Measurements from ENCODE around the gene STYXL2.

DNA sequence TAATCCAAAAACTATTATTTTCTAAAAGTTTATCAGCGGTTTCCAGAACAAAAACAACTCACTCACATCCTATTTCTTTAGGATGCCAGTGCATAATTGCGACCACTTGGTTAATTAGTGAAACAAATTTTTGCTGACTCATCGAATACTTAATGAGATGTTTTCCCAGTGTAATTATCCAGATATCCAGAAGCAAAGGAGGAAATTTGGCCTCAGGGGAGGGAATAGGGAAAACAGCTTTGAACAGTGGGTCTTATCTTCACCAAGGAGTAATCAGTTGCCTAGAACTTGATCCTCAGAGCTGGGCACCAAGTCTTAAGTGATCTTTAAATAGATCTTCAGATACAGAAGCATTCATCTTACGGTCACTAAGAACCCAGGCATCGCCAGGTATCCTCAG, 24.3 kb downstream of the STYXL2 start:
- TF ChIP-seq, protein P1, sequence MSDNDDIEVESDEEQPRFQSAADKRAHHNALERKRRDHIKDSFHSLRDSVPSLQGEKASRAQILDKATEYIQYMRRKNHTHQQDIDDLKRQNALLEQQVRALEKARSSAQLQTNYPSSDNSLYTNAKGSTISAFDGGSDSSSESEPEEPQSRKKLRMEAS (IDR thresholded peaks at IDR 0.05; ENCODE audit: low read depth, low read length): no peak
- TF ChIP-seq, protein P2, sequence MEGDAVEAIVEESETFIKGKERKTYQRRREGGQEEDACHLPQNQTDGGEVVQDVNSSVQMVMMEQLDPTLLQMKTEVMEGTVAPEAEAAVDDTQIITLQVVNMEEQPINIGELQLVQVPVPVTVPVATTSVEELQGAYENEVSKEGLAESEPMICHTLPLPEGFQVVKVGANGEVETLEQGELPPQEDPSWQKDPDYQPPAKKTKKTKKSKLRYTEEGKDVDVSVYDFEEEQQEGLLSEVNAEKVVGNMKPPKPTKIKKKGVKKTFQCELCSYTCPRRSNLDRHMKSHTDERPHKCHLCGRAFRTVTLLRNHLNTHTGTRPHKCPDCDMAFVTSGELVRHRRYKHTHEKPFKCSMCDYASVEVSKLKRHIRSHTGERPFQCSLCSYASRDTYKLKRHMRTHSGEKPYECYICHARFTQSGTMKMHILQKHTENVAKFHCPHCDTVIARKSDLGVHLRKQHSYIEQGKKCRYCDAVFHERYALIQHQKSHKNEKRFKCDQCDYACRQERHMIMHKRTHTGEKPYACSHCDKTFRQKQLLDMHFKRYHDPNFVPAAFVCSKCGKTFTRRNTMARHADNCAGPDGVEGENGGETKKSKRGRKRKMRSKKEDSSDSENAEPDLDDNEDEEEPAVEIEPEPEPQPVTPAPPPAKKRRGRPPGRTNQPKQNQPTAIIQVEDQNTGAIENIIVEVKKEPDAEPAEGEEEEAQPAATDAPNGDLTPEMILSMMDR (IDR thresholded peaks at IDR 0.05; ENCODE audit: low read depth, low read length): no peak
